Glutamatergic neuron (in vitro differentiated cells): Measurements from ENCODE around the gene CTNNBIP1. TPM values are rescaled to one million over a fixed set of nuclear protein-coding genes. Genes with fewer than 3 reads are reported as not detected.

Source experiments
- DNase-seq: peaks from one replicate; pipeline ENCODE4 v3.0.0; 2022
- H3K27ac Mint-ChIP-seq: one replicate; pipeline ENCODE4 v1.8.0; 2020; ENCODE audit warnings: mild to moderate bottlenecking, mixed read lengths, inconsistent platforms; ENCODE audit not compliant: unreplicated experiment
- H3K27me3 Mint-ChIP-seq: one replicate; pipeline ENCODE4 v1.8.0; 2020; ENCODE audit warnings: mild to moderate bottlenecking, moderate library complexity, mixed read lengths, inconsistent platforms; ENCODE audit not compliant: unreplicated experiment
- H3K36me3 Mint-ChIP-seq: one replicate; pipeline ENCODE4 v1.8.0; 2020; ENCODE audit warnings: mild to moderate bottlenecking, mixed read lengths, inconsistent platforms; ENCODE audit not compliant: unreplicated experiment
- H3K4me1 Mint-ChIP-seq: one replicate; pipeline ENCODE4 v1.8.0; 2020; ENCODE audit warnings: mild to moderate bottlenecking, low read depth, mixed read lengths, inconsistent platforms; ENCODE audit not compliant: unreplicated experiment
- H3K4me3 Mint-ChIP-seq: one replicate; pipeline ENCODE4 v1.8.0; 2020; ENCODE audit warnings: mild to moderate bottlenecking, mixed read lengths, inconsistent platforms; ENCODE audit not compliant: unreplicated experiment
- H3K9me3 Mint-ChIP-seq: one replicate; pipeline ENCODE4 v1.8.0; 2020; ENCODE audit warnings: mild to moderate bottlenecking, moderate library complexity, mixed read lengths, inconsistent platforms; ENCODE audit not compliant: unreplicated experiment
- total RNA-seq: library from RNA; stranded (reverse); fragmentation: NEBNext Ultra II Directional; extraction: Animal tissue kit (Norgen Biotek cat#: 25700); gene quantifications from one replicate; pipeline ENCODE4 v1.2.1, GENCODE V29; 2021; ENCODE audit not compliant: unreplicated experiment
- TF ChIP-seq, protein P1 (sequence below): fragments of 200-600 bp; sonication (generic); IDR thresholded peaks from one replicate; pipeline ENCODE4 v1.5.0; 2021; ENCODE audit not compliant: partially characterized antibody, unreplicated experiment

The CTNNBIP1 gene
- total RNA-seq, 1 donor from 2014 or later, result 50.7 TPM

DNA sequence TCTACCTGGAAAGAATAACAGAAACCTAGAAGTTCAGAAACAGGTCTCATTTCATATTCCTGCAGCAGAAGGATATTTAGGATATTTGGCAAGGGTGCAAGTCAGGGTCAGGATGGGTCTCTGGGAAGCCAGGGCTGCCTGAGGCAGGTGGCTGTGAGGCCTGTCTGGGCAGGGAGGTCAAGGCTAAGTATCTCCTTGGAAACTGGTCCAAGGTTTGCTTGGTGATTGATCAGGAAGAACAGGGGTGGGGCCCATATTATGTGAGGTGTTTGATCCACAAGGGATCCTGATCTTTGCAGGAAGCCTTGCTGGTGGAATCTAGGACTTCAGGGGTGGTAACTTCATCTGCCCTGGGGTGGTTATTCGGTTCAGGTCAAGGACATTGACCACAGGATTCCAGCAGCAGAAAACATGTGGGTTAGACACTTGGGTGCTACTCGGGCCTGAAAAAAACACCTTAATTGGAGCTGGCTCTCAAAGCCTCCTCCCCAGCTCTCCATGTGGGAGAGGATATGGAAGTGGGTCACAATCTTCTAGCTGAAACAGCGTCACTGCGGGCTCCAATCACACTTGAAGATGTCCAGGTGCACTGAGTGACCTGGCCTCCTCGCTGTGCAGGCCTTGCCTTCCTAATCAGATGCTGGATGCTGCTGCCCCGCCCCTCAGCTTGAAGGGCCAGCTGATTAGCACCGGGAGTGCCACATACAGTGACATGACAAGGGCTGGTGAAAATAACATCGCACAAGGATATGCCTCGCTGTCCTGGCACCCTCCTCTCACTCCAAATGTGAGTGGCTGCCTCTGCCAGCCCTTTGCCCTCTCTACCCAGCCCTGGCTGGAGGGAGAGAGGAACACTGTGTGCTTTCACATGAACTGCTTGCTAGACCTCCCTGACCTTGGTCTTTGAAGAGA lies 8.7 kb downstream of the CTNNBIP1 start:
- no peak for DNase-seq
- Mint-ChIP-seq H3K27ac (no peak overlapping the region), H3K9me3 (no peaks in the 10 kb centered on the region), H3K4me3 (no peak overlapping the region), H3K27me3 (no peaks in the 10 kb centered on the region), H3K4me1 (no peaks in the 10 kb centered on the region), H3K36me3 (no peaks in the 10 kb centered on the region)
- TF ChIP-seq, protein P1, sequence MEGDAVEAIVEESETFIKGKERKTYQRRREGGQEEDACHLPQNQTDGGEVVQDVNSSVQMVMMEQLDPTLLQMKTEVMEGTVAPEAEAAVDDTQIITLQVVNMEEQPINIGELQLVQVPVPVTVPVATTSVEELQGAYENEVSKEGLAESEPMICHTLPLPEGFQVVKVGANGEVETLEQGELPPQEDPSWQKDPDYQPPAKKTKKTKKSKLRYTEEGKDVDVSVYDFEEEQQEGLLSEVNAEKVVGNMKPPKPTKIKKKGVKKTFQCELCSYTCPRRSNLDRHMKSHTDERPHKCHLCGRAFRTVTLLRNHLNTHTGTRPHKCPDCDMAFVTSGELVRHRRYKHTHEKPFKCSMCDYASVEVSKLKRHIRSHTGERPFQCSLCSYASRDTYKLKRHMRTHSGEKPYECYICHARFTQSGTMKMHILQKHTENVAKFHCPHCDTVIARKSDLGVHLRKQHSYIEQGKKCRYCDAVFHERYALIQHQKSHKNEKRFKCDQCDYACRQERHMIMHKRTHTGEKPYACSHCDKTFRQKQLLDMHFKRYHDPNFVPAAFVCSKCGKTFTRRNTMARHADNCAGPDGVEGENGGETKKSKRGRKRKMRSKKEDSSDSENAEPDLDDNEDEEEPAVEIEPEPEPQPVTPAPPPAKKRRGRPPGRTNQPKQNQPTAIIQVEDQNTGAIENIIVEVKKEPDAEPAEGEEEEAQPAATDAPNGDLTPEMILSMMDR, result no peak

DNA sequence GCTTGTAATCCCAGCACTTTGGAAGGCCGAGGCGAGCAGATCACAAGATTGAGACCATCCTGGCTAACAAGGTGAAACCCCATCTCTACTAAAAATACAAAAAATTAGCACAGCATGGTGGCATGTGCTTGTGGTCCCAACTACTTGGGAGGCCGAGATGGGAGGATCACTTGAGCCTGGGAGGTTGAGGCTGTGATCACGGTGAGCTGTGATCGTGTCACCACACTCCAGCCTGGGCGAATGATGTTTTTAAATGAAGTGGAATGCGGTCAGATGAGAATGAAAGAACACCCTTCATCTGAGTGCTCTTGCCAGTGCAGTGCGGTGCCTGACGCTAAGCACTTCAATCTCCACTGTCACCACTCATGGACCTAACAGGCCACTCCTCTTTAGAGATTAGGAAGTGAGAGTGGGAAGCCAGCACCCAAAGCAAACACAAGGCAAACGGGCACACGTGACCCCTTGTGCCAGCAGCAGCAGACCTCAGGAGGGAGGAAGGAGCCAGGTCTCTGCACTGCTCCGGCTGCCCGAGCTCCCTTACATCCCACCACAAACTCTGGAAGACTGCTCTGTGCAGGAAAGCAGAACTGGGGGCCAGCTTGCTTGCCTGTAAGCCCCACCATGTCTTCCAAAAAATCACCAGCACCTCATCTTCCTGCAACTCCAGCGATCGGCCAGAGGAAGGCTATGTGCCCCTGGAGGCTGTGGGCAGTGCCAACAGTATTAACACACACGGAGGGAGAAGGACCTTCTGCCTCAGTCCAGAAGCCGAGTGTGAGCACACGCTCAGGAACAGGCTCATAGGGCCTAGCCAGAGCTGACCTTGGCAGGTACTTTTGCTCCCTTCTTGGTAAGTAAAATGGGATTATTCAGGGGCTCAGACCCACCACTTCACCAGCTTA lies 9.7 kb downstream of the CTNNBIP1 start:
- Mint-ChIP-seq H3K4me3 (no peak overlapping the region), H3K27ac (no peak overlapping the region), H3K9me3 (no peaks in the 10 kb centered on the region), H3K27me3 (no peaks in the 10 kb centered on the region), H3K36me3 (no peaks in the 10 kb centered on the region), H3K4me1 (no peaks in the 10 kb centered on the region)
- TF ChIP-seq, protein P1, result no peak
- no peak for DNase-seq

DNA sequence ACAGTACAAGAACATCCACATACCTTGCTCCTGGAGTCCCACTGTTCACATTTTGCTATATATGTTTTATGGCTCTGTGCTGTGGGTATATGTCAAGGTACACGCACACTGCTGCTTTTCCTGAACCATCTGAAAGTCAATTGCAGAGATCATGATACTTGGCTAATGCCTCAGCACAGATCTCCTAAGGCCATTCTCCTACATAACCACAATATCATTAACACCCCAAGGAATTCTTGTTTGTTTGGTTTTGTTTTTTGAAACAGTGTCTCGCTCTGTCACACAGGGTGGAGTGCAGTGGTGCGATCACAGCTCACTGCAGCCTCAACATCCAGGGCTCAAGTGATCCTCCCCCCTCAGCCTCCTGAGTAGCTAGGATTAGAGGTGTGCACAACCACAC lies 16.0 kb downstream of the CTNNBIP1 start:
- H3K9me3 Mint-ChIP-seq, result no peaks in the 10 kb centered on the region
- H3K27ac Mint-ChIP-seq, result no peak overlapping the region
- peaks cover 13% of the 10 kb centered on the region for H3K4me1 Mint-ChIP-seq
- TF ChIP-seq, protein P1, result no peak
- H3K4me3 Mint-ChIP-seq, result no peak overlapping the region
- H3K27me3 Mint-ChIP-seq, result no peaks in the 10 kb centered on the region
- DNase-seq, result no peak
- H3K36me3 Mint-ChIP-seq, result no peaks in the 10 kb centered on the region

- TF ChIP-seq, protein P1, result no peak
- Mint-ChIP-seq H3K27ac (no peak overlapping the region), H3K4me1 (peaks cover 13% of the 10 kb centered on the region), H3K4me3 (no peak overlapping the region), H3K9me3 (no peaks in the 10 kb centered on the region), H3K36me3 (no peaks in the 10 kb centered on the region), H3K27me3 (no peaks in the 10 kb centered on the region)
- DNase-seq, result no peak
Observed at GRCh38 chr1:9892563-9893528, 17.2 kb downstream of the CTNNBIP1 start.
